HEK293T (cell line): ENCODE data around the gene RNF144B.

Experiments used
- ELF4 ChIP-seq: fragments of 450-650 bp; IDR thresholded peaks from 2 replicates; pipeline ENCODE4 v1.6.1; 2017; ENCODE audit warnings: antibody characterized with exemption
- FOXM1 ChIP-seq: fragments of 450-650 bp; IDR thresholded peaks from 2 replicates; pipeline ENCODE4 v1.6.1; 2017; ENCODE audit warnings: mild to moderate bottlenecking, borderline replicate concordance
- HDGF ChIP-seq: fragments of 450-650 bp; IDR thresholded peaks from 2 replicates; pipeline ENCODE4 v1.6.1; 2017; ENCODE audit warnings: antibody characterized with exemption, borderline replicate concordance
- PKNOX1 ChIP-seq: fragments of 450-650 bp; IDR thresholded peaks from 2 replicates; pipeline ENCODE4 v1.6.1; 2016
- SP1 ChIP-seq: fragments of 450-650 bp; IDR thresholded peaks from 2 replicates; pipeline ENCODE4 v1.6.1; 2017
- SUZ12 ChIP-seq: fragments of 450-650 bp; IDR thresholded peaks from 2 replicates; pipeline ENCODE4 v1.6.1; 2016; ENCODE audit warnings: mild to moderate bottlenecking
- TARDBP ChIP-seq: fragments of 450-650 bp; IDR thresholded peaks from 2 replicates; pipeline ENCODE4 v1.6.1; 2016

GRCh38 chr6:18444111-18444510 lies 57.0 kb downstream of the RNF144B start:
- TF ChIP-seq PKNOX1 (no peak), FOXM1 (no peak), SP1 (no peak), TARDBP (no peak), HDGF (no peak), SUZ12 (no peak), ELF4 (no peak)
